Measurements from ENCODE around the gene MED12L.

The MED12L gene

GRCh38 chr3:151124476-151124875, 39.0 kb downstream of the MED12L start:
- no peaks in the 10 kb centered on the region for H3K27me3 ChIP-seq (ENCODE audit: insufficient read depth, low read length)
- H3K9ac ChIP-seq (ENCODE audit: low read length) = no peak overlapping the region
- H3F3A ChIP-seq (ENCODE audit: insufficient read depth, low read length) = no peaks in the 10 kb centered on the region
- no peaks in the 10 kb centered on the region for H3K4me1 ChIP-seq (ENCODE audit: insufficient read depth, low read length, severe bottlenecking)
- H4K20me1 ChIP-seq (ENCODE audit: insufficient read depth, low read length) = no peaks in the 10 kb centered on the region
- H3K4me3 ChIP-seq (ENCODE audit: low read depth, low read length, poor library complexity, severe bottlenecking) = no peak overlapping the region
- no peaks in the 10 kb centered on the region for H3K9me3 ChIP-seq (ENCODE audit: low read length)
- H3K79me2 ChIP-seq (ENCODE audit: insufficient read depth, low read length) = no peaks in the 10 kb centered on the region
- no peak overlapping the region for H2AFZ ChIP-seq (ENCODE audit: low read length)
- no peaks in the 10 kb centered on the region for H3K9me2 ChIP-seq (ENCODE audit: low read depth, low read length)
- TF ChIP-seq EZH2 (IDR thresholded peaks at IDR 0.05; ENCODE audit: borderline replicate concordance, low read length) = no peak
- H3K27ac ChIP-seq (ENCODE audit: low read depth, low read length, poor library complexity, severe bottlenecking) = no peak overlapping the region
- no peaks in the 10 kb centered on the region for H3K36me3 ChIP-seq (ENCODE audit: insufficient read depth, low read length)
- H3K4me2 ChIP-seq (ENCODE audit: low read length) = no peak overlapping the region

GRCh38 chr3:151130428-151130827, 45.0 kb downstream of the MED12L start:
- Histone ChIP-seq H3F3A (ENCODE audit: insufficient read depth, low read length) (no peaks in the 10 kb centered on the region), H3K4me3 (ENCODE audit: low read depth, low read length, poor library complexity, severe bottlenecking) (no peak overlapping the region), H3K27me3 (ENCODE audit: insufficient read depth, low read length) (no peaks in the 10 kb centered on the region), H3K9me3 (ENCODE audit: low read length) (no peaks in the 10 kb centered on the region), H3K9me2 (ENCODE audit: low read depth, low read length) (no peaks in the 10 kb centered on the region), H2AFZ (ENCODE audit: low read length) (no peak overlapping the region), H3K4me1 (ENCODE audit: insufficient read depth, low read length, severe bottlenecking) (no peaks in the 10 kb centered on the region), H4K20me1 (ENCODE audit: insufficient read depth, low read length) (no peaks in the 10 kb centered on the region), H3K36me3 (ENCODE audit: insufficient read depth, low read length) (no peaks in the 10 kb centered on the region), H3K9ac (ENCODE audit: low read length) (no peak overlapping the region), H3K79me2 (ENCODE audit: insufficient read depth, low read length) (no peaks in the 10 kb centered on the region), H3K4me2 (ENCODE audit: low read length) (no peak overlapping the region), H3K27ac (ENCODE audit: low read depth, low read length, poor library complexity, severe bottlenecking) (no peak overlapping the region)
- no peak for TF ChIP-seq CTCF (IDR thresholded peaks at IDR 0.05; ENCODE audit: low read length)
- TF ChIP-seq EZH2 (IDR thresholded peaks at IDR 0.05; ENCODE audit: borderline replicate concordance, low read length) = no peak

GRCh38 chr3:151133175-151133574, 47.7 kb downstream of the MED12L start:
- Histone ChIP-seq H3K4me2 (ENCODE audit: low read length) (no peak overlapping the region), H3K9ac (ENCODE audit: low read length) (no peak overlapping the region), H3K27me3 (ENCODE audit: insufficient read depth, low read length) (no peaks in the 10 kb centered on the region), H4K20me1 (ENCODE audit: insufficient read depth, low read length) (no peaks in the 10 kb centered on the region), H3K4me3 (ENCODE audit: low read depth, low read length, poor library complexity, severe bottlenecking) (no peak overlapping the region), H3K4me1 (ENCODE audit: insufficient read depth, low read length, severe bottlenecking) (no peaks in the 10 kb centered on the region), H3K27ac (ENCODE audit: low read depth, low read length, poor library complexity, severe bottlenecking) (no peak overlapping the region), H3K36me3 (ENCODE audit: insufficient read depth, low read length) (no peaks in the 10 kb centered on the region), H3K9me3 (ENCODE audit: low read length) (no peaks in the 10 kb centered on the region), H3K79me2 (ENCODE audit: insufficient read depth, low read length) (no peaks in the 10 kb centered on the region), H3F3A (ENCODE audit: insufficient read depth, low read length) (no peaks in the 10 kb centered on the region), H3K9me2 (ENCODE audit: low read depth, low read length) (no peaks in the 10 kb centered on the region), H2AFZ (ENCODE audit: low read length) (no peak overlapping the region)
- no peak for TF ChIP-seq EZH2 (IDR thresholded peaks at IDR 0.05; ENCODE audit: borderline replicate concordance, low read length)
- no peak for TF ChIP-seq CTCF (IDR thresholded peaks at IDR 0.05; ENCODE audit: low read length)

- no peak overlapping the region for H3K27ac ChIP-seq (ENCODE audit: low read depth, low read length, poor library complexity, severe bottlenecking)
- TF ChIP-seq CTCF (IDR thresholded peaks at IDR 0.05; ENCODE audit: low read length) (no peak), EZH2 (IDR thresholded peaks at IDR 0.05; ENCODE audit: borderline replicate concordance, low read length) (no peak)
- H3K9ac ChIP-seq (ENCODE audit: low read length) = no peak overlapping the region
These were observed 48.5 kb downstream of the MED12L start for GRCh38 chr3:151133917-151134450.

More at GRCh38 chr3:151133917-151134450, 48.5 kb downstream of the MED12L start:
- Histone ChIP-seq H3K27me3 (ENCODE audit: insufficient read depth, low read length) (no peaks in the 10 kb centered on the region), H3K4me1 (ENCODE audit: insufficient read depth, low read length, severe bottlenecking) (no peaks in the 10 kb centered on the region), H3K4me2 (ENCODE audit: low read length) (no peak overlapping the region), H4K20me1 (ENCODE audit: insufficient read depth, low read length) (no peaks in the 10 kb centered on the region), H3K4me3 (ENCODE audit: low read depth, low read length, poor library complexity, severe bottlenecking) (no peak overlapping the region), H3K36me3 (ENCODE audit: insufficient read depth, low read length) (no peaks in the 10 kb centered on the region), H2AFZ (ENCODE audit: low read length) (no peak overlapping the region), H3K9me3 (ENCODE audit: low read length) (no peaks in the 10 kb centered on the region), H3F3A (ENCODE audit: insufficient read depth, low read length) (no peaks in the 10 kb centered on the region), H3K9me2 (ENCODE audit: low read depth, low read length) (no peaks in the 10 kb centered on the region), H3K79me2 (ENCODE audit: insufficient read depth, low read length) (no peaks in the 10 kb centered on the region)
